GM12892 (cell line): Measurements from ENCODE around the gene TBRG4.

ENCODE experiments used
- POLR2A ChIP-seq: IDR thresholded peaks from 2 replicates; pipeline ENCODE4 v1.6.1; 2011; ENCODE audit warnings: low read depth, low read length, control low read depth
- POLR2AphosphoS5 ChIP-seq: IDR thresholded peaks from 2 replicates; pipeline ENCODE4 v1.6.1; 2011; ENCODE audit warnings: low read depth, low read length, control low read depth
- TAF1 ChIP-seq: IDR thresholded peaks from 2 replicates; pipeline ENCODE4 v1.6.1; 2011; ENCODE audit warnings: low read depth, mild to moderate bottlenecking, control low read depth, low read length, borderline replicate concordance

GRCh38 chr7:45082031-45082830 is 29.3 kb downstream of the TBRG4 start:
- no peak for TF ChIP-seq POLR2A
- no peak for TF ChIP-seq POLR2AphosphoS5
- no peak for TF ChIP-seq TAF1
